COLO668 (cell line): Measurements from ENCODE around the gene EGFL8.
"Not testable (repeated sequence)": the region's sequence is repeated elsewhere in the genome, so short reads cannot be mapped to it uniquely, and the experiment has no call there.

Experiments used
- DNase-seq: peaks from one replicate; lab custom pipeline; 2025; ENCODE audit not compliant: unreplicated experiment; lab: John Stamatoyannopoulos, UW

EGFL8 gene

GRCh38 chr6:32182555-32182981 is 18.2 kb downstream of the EGFL8 start:
- no peak for DNase-seq

GRCh38 chr6:32183030-32183429 is 18.6 kb downstream of the EGFL8 start:
- DNase-seq, result no peak

- no peak for DNase-seq
Measured at GRCh38 chr6:32183483-32184083, 19.2 kb downstream of the EGFL8 start.

- DNase-seq, result no peak
Measured at GRCh38 chr6:32184084-32184640, 19.8 kb downstream of the EGFL8 start, which contains the start of gene AGER. Gene AGER, minus strand, starts transcription at chr6:32184253. Its CDS starts 31 bp downstream, at chr6:32184222.

GRCh38 chr6:32185681-32186131 is 21.3 kb downstream of the EGFL8 start:
- not testable (repeated sequence) for DNase-seq

GRCh38 chr6:32186151-32186840 is 21.9 kb downstream of the EGFL8 start:
- DNase-seq, result not testable (repeated sequence)

GRCh38 chr6:32187009-32187709 is 22.8 kb downstream of the EGFL8 start:
- no peak for DNase-seq

GRCh38 chr6:32187725-32188380 is 23.5 kb downstream of the EGFL8 start:
- DNase-seq, result not testable (repeated sequence)

GRCh38 chr6:32188381-32189068 is 24.1 kb downstream of the EGFL8 start:
- DNase-seq, result no peak

- DNase-seq, result no peak
Measured at GRCh38 chr6:32189069-32189741, 24.8 kb downstream of the EGFL8 start.

GRCh38 chr6:32189742-32190053 is 25.3 kb downstream of the EGFL8 start:
- DNase-seq, result no peak

- peak; percentile 64 for DNase-seq
Measured at GRCh38 chr6:32190054-32190851, 25.9 kb downstream of the EGFL8 start, which contains the start of gene PBX2. Gene PBX2, minus strand, starts transcription at chr6:32190202. Its CDS starts 287 bp downstream, at chr6:32189915.

- no peak for DNase-seq
Measured at GRCh38 chr6:32190911-32191677, 26.7 kb downstream of the EGFL8 start.

- no peak for DNase-seq
Measured at GRCh38 chr6:32191696-32192607, 27.6 kb downstream of the EGFL8 start.

- DNase-seq, result peak; percentile 19
Measured at GRCh38 chr6:32192608-32193039, 28.2 kb downstream of the EGFL8 start, which contains the start of gene GPSM3. Gene GPSM3, minus strand, starts transcription at chr6:32192643. Its CDS starts 130 bp downstream, at chr6:32192513.

- not testable (repeated sequence) for DNase-seq
Measured at GRCh38 chr6:32193096-32193495, 28.7 kb downstream of the EGFL8 start.

GRCh38 chr6:32194388-32194787 is 30.0 kb downstream of the EGFL8 start:
- DNase-seq, result no peak
